Measurements from ENCODE around the gene RAMP3.
"Not testable (repeated sequence)": the region's sequence is repeated elsewhere in the genome, so short reads cannot be mapped to it uniquely, and the experiment has no call there.

Gene RAMP3

GRCh38 chr7:45199506-45199905 lies 41.9 kb downstream of the RAMP3 start:
- no peak for DNase-seq

- no peak for DNase-seq
These were observed 45.0 kb downstream of the RAMP3 start for GRCh38 chr7:45202625-45203024.

- no peak for DNase-seq
These were observed 45.4 kb downstream of the RAMP3 start for GRCh38 chr7:45203036-45203435.

GRCh38 chr7:45203459-45203858 lies 45.9 kb downstream of the RAMP3 start:
- no peak for DNase-seq

- DNase-seq = no peak
These were observed 46.4 kb downstream of the RAMP3 start for GRCh38 chr7:45203936-45204445.

GRCh38 chr7:45206266-45206665 lies 48.7 kb downstream of the RAMP3 start:
- DNase-seq = not testable (repeated sequence)

- not testable (repeated sequence) for DNase-seq
These were observed 52.3 kb downstream of the RAMP3 start for GRCh38 chr7:45209909-45210308.

- DNase-seq = no peak
These were observed 53.5 kb downstream of the RAMP3 start for GRCh38 chr7:45211066-45211465.

- no peak for DNase-seq
These were observed 54.4 kb downstream of the RAMP3 start for GRCh38 chr7:45211958-45212357.

- DNase-seq = no peak
These were observed 55.0 kb downstream of the RAMP3 start for GRCh38 chr7:45212606-45213005.

GRCh38 chr7:45215601-45216062 lies 58.0 kb downstream of the RAMP3 start:
- DNase-seq = peak; percentile 72

GRCh38 chr7:45216181-45216580 lies 58.6 kb downstream of the RAMP3 start:
- no peak for DNase-seq

- no peak for DNase-seq
These were observed 59.1 kb downstream of the RAMP3 start for GRCh38 chr7:45216622-45217165.

- DNase-seq = no peak
These were observed 59.8 kb downstream of the RAMP3 start for GRCh38 chr7:45217358-45217757.

GRCh38 chr7:45219130-45219529 lies 61.5 kb downstream of the RAMP3 start:
- peak; percentile 52 for DNase-seq

- DNase-seq = no peak
These were observed 62.3 kb downstream of the RAMP3 start for GRCh38 chr7:45219801-45220435.

- peak; percentile 62 for DNase-seq
These were observed 63.4 kb downstream of the RAMP3 start for GRCh38 chr7:45220846-45221618.

- DNase-seq = no peak
These were observed 64.5 kb downstream of the RAMP3 start for GRCh38 chr7:45221896-45222604.

- DNase-seq = no peak
These were observed 65.5 kb downstream of the RAMP3 start for GRCh38 chr7:45223078-45223477.

- DNase-seq = no peak
These were observed 66.4 kb downstream of the RAMP3 start for GRCh38 chr7:45223728-45224630.

- peak; percentile 44 for DNase-seq
These were observed 67.2 kb downstream of the RAMP3 start for GRCh38 chr7:45224832-45225231.

GRCh38 chr7:45225311-45225947 lies 67.8 kb downstream of the RAMP3 start:
- no peak for DNase-seq

All from eye (tissue), 1 donor.